ENCODE measurements around the gene ATG4B. TPM values are rescaled to one million over a fixed set of nuclear protein-coding genes. Genes with fewer than 3 reads are reported as not detected.
A peak's percentile ranks its signal among the peaks of the same experiment; 100 is the strongest.

ATG4B gene
- total and polyA plus RNA-seq, 2 of the 4 experiments (the other 2 are of a cell fraction): 113 to 146 TPM

DNA sequence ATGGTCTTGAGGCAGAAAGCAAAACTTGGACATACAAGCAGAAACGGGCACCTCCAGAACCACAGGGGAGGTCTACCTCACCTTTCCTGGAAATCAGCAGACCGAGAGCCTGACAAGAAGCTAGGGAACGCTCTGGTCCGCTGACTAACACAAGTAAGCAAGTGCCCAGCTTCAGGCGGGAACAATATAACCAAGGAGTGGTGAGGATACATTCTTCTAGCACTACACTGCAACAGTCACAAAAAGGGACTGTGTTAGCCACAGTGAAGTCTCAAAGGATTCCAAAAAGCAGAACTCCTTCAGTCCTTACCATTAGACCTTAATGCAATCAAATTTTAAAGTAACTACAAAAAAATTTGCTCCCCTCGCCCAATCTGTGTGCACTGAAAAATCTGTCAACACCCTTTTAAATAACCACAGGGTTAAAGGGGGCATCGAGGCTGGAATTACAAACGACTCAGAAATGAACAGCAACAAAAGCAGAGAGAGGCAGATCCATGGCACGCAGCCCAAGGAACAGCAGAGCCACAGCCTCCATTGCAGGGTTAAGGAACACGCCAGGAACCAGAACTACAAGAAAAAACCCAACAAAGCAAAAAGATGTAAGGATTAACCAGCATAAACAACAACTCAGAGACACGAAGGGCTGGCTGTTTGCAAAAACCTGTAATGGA lies 7.6 kb upstream of the ATG4B start:
- Histone ChIP-seq H2BK120ac (ENCODE audit: low read depth, low read length) (no peak overlapping the region), H3K9me1 (ENCODE audit: insufficient read depth, low read length) (peaks cover 15% of the 10 kb centered on the region; the same call in 1 of the 2 replicates), H4K8ac (ENCODE audit: low read depth in 2 of 2, low read length in 2 of 2) (no peak overlapping the region), H3K27me3 (ENCODE audit: control insufficient read depth, insufficient read depth, low read length) (no peaks in the 10 kb centered on the region), H2BK20ac (ENCODE audit: low read depth, low read length) (no peak overlapping the region), H4K91ac (ENCODE audit: insufficient read depth, low read depth, low read length) (no peak overlapping the region; the same call in 1 of the 2 replicates), H3K14ac (replicated peaks; ENCODE audit: low read depth, low read length) (0 out of 2 replicates have a peak overlapping the region, but pooled peaks have one; percentile 13), H3K23ac (ENCODE audit: low read depth, low read length) (peak overlapping the region; percentile 57; the same call in 1 of the 2 replicates), H2AFZ (replicated peaks; ENCODE audit: low read length, poor library complexity) (no peak overlapping the region), H4K5ac (ENCODE audit: low read depth, low read length) (no peak overlapping the region), H3K4ac (ENCODE audit: low read depth, low read length) (peak overlapping the region; percentile 33; the same call in 1 of the 2 replicates), H3K18ac (ENCODE audit: low read depth, low read length) (no peak overlapping the region), H3K9ac (ENCODE audit: low read depth, low read length) (no peak overlapping the region), H3K4me2 (ENCODE audit: low read depth, low read length) (peak overlapping the region; percentile 47), H2AK5ac (ENCODE audit: low read depth, low read length) (no peak overlapping the region), H4K20me1 (ENCODE audit: insufficient read depth, low read length) (peaks cover 48% of the 10 kb centered on the region), H2BK15ac (ENCODE audit: low read depth, low read length) (no peak overlapping the region), H3K79me1 (ENCODE audit: low read depth in 1 of 2, low read length in 2 of 2) (peaks cover 29 to 82% of the 10 kb centered on the region in 2 experiments), H3K4me1 (ENCODE audit: control insufficient read depth, insufficient read depth, low read length) (peaks cover 6% of the 10 kb centered on the region), H2BK5ac (ENCODE audit: low read depth, low read length, poor library complexity, severe bottlenecking) (no peak overlapping the region), H2AK9ac (replicated peaks; ENCODE audit: low read depth, low read length, poor library complexity) (no peak overlapping the region), H3K9me3 (ENCODE audit: control insufficient read depth, insufficient read depth, low read length) (no peaks in the 10 kb centered on the region), H3K56ac (ENCODE audit: extremely low read depth, insufficient read depth, low read length) (no peak overlapping the region), H3K4me3 (ENCODE audit: insufficient read depth, low read depth, low read length) (no peak overlapping the region), H3K36me3 (ENCODE audit: control insufficient read depth, insufficient read depth, low read length) (peaks cover 25% of the 10 kb centered on the region), H3K27ac (ENCODE audit: insufficient read depth, low read length) (peak overlapping the region; percentile 68; the same call in 1 of the 2 replicates)
- WGBS, 2 experiments (ENCODE audit: extremely low coverage in 2 of 2, insufficient read length in 1 of 2): 53% methylated on average over 2 of the region's 11 CpGs; no CpG with 5 or more reads in 1 of the 2 experiments
- dilution Hi-C loops (cut with HindIII; ENCODE audit: low sequenced_read_pairs, unreplicated experiment): no loop called here
- POLR2A ChIA-PET (ENCODE audit: unreplicated experiment): no interaction called here
- BruUV-seq (replicated peaks): no TSS peak
- in situ Hi-C loops (cut with MboI; ENCODE audit: low sequenced_read_pairs): no loop called here
- ATAC-seq (ENCODE audit: low read depth): peak; percentile 88
- intact Hi-C loops (cut with micrococcal nuclease): no loop called here
- CTCF ChIA-PET: no interaction called here
- no peak for TF ChIP-seq MAZ (IDR thresholded peaks at IDR 0.05; ENCODE audit: borderline replicate concordance, low read depth, low read length)
- TF ChIP-seq USF2 (IDR thresholded peaks at IDR 0.05; ENCODE audit: low read depth, low read length): no peak
- no peak for TF ChIP-seq CHD1 (IDR thresholded peaks at IDR 0.05; ENCODE audit: low read depth, low read length)
- no peak for TF ChIP-seq ELK1 (IDR thresholded peaks at IDR 0.05; ENCODE audit: borderline replicate concordance, low read depth, low read length)
- TF ChIP-seq FOS (IDR thresholded peaks at IDR 0.05; ENCODE audit: low read depth, low read length): no peak
- no peak for TF ChIP-seq RCOR1 (IDR thresholded peaks at IDR 0.05; ENCODE audit: insufficient replicate concordance, low read length)
- no peak for TF ChIP-seq RAD21 (IDR thresholded peaks at IDR 0.05; ENCODE audit: low read length)
- TF ChIP-seq POLR2A (IDR thresholded peaks at IDR 0.05; ENCODE audit: low read depth, low read length): no peak
- TF ChIP-seq CTCF (conservative IDR thresholded peaks at IDR 0.05; ENCODE audit: low read depth, low read length): no peak
- no peak for TF ChIP-seq CEBPB (IDR thresholded peaks at IDR 0.05; ENCODE audit: low read depth, low read length)
- TF ChIP-seq RFX5 (IDR thresholded peaks at IDR 0.05; ENCODE audit: low read depth, low read length): no peak
- no peak for TF ChIP-seq NFE2L2 (IDR thresholded peaks at IDR 0.05; ENCODE audit: low read depth, low read length)
- no peak for TF ChIP-seq SMC3 (IDR thresholded peaks at IDR 0.05; ENCODE audit: low read depth, low read length)
- DNase-seq: peak; percentile 76
